WTC11 (cell line): ENCODE data around the gene APOD.
"Not testable (repeated sequence)": the region's sequence is repeated elsewhere in the genome, so short reads cannot be mapped to it uniquely, and the experiment has no call there.

Source experiments
- FOXP1 ChIP-seq: sonication (generic); formaldehyde crosslinking; IDR thresholded peaks from 2 replicates; pipeline ENCODE4 v1.8.0; 2022; ENCODE audit warnings: missing genetic modification reagents, mild to moderate bottlenecking, moderate library complexity, borderline replicate concordance
- NFYB ChIP-seq: sonication (generic); formaldehyde crosslinking; conservative IDR thresholded peaks from 2 replicates; pipeline ENCODE4 v1.8.0; 2022; ENCODE audit warnings: low read depth, missing genetic modification reagents
- ZNF121 ChIP-seq: sonication (generic); formaldehyde crosslinking; IDR thresholded peaks from 2 replicates; pipeline ENCODE4 v1.8.0; 2023; ENCODE audit warnings: missing genetic modification reagents
- ZNF138 ChIP-seq: sonication (generic); formaldehyde crosslinking; conservative IDR thresholded peaks from 2 replicates; pipeline ENCODE4 v1.8.1; 2022; ENCODE audit warnings: mild to moderate bottlenecking, moderate library complexity, missing genetic modification reagents
- ZNF232 ChIP-seq: sonication (generic); formaldehyde crosslinking; IDR thresholded peaks from 2 replicates; pipeline ENCODE4 v1.8.0; 2022; ENCODE audit warnings: mild to moderate bottlenecking, missing genetic modification reagents
- ZNF423 ChIP-seq: fragments of 250-450 bp; sonication (Bioruptor Pico); IDR thresholded peaks from 2 replicates; pipeline ENCODE4 v2.1.2; 2022; ENCODE audit warnings: mild to moderate bottlenecking, moderate library complexity
- TF ChIP-seq, protein P1 (sequence below): fragments of 250-450 bp; sonication (Bioruptor Pico); conservative IDR thresholded peaks from 2 replicates; pipeline ENCODE4 v1.9.0; 2021; ENCODE audit warnings: mild to moderate bottlenecking
- TF ChIP-seq, protein P2 (sequence below): fragments of 200-600 bp; IDR thresholded peaks from 2 replicates; pipeline ENCODE4 v1.8.0; 2022; ENCODE audit warnings: antibody characterized with exemption
- TF ChIP-seq, protein P3 (sequence below): sonication (generic); formaldehyde crosslinking; IDR thresholded peaks from 2 replicates; pipeline ENCODE4 v1.8.0; 2022; ENCODE audit warnings: mild to moderate bottlenecking, missing genetic modification reagents
- TF ChIP-seq, protein P4 (sequence below): sonication (generic); formaldehyde crosslinking; IDR thresholded peaks from 2 replicates; pipeline ENCODE4 v1.8.1; 2022; ENCODE audit warnings: low read depth, mild to moderate bottlenecking, moderate library complexity, missing genetic modification reagents, borderline replicate concordance
- TF ChIP-seq, protein P5 (sequence below): sonication (generic); formaldehyde crosslinking; IDR thresholded peaks from 2 replicates; pipeline ENCODE4 v1.8.1; 2023; ENCODE audit warnings: mild to moderate bottlenecking, missing genetic modification reagents

DNA sequence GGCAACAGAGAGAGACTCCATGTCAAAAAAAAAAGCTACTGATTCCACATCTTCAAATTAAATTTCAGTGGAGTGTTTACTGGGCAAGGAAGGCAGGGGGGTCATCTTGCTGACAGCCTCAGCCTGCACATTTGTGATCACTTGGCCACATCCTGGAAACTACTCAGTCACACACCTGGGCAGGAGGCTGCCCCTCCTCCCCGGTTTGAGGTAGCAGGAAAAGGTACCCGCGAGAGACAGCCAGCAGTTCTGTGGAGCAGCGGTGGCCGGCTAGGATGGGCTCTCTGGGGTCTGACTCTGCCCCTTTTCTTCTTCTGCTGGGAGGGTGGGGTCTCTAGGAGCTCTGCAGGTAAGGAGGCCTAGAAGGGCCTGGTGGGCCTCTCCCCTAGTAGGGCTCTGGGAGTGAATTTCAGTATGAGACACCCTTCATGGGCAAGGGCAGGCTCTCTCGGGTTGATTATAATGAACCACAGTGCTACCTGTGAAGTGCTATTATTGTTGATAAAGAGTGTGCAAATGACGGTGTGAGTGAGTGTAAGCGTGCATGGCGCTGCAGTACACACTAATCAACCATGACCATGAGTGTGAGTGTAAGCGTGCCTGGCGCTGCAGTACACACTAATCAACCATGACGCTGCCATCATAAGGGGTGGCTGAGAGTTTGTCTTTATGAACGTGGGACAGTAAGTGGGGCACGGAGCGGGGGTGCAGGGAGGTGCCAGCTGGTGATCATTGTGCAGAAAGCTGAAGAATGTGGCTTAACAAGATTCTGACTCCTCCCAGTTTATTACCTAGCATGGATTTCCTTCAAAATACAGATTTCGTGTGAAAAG is 31.1 kb upstream of the APOD start:
- TF ChIP-seq, protein P1, sequence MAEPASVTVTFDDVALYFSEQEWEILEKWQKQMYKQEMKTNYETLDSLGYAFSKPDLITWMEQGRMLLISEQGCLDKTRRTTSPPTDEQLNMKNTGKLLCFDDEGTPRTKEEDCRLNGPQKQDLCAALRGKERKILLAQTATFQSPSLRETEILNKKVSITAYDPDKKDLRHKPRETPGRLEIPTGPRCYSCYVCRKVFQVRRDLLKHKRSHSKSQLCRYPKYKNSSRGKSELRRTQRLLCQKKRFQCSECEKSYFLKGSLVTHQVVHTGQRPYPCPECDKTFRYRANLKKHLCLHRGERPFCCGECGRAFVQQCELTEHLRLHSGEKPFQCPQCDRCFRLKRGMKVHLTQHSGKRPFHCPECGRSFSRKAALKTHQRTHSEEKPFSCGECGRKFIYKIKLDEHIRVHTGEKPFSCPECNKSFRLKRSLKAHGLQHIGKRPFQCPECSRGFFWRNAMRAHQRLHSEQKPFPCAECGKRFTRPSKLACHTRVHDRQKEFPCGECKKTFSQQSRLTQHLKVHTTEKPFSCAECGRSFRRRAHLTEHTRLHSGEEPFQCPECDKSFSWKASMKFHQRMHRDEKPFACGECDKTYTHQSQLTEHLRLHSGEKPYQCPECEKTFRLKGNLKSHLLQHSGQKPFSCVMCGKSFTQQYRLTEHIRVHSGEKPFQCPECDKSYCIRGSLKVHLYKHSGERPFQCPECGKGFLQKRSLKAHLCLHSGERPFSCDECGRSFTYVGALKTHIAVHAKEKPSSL (CRISPR knock-in tag): not testable (repeated sequence)
- TF ChIP-seq, protein P2, sequence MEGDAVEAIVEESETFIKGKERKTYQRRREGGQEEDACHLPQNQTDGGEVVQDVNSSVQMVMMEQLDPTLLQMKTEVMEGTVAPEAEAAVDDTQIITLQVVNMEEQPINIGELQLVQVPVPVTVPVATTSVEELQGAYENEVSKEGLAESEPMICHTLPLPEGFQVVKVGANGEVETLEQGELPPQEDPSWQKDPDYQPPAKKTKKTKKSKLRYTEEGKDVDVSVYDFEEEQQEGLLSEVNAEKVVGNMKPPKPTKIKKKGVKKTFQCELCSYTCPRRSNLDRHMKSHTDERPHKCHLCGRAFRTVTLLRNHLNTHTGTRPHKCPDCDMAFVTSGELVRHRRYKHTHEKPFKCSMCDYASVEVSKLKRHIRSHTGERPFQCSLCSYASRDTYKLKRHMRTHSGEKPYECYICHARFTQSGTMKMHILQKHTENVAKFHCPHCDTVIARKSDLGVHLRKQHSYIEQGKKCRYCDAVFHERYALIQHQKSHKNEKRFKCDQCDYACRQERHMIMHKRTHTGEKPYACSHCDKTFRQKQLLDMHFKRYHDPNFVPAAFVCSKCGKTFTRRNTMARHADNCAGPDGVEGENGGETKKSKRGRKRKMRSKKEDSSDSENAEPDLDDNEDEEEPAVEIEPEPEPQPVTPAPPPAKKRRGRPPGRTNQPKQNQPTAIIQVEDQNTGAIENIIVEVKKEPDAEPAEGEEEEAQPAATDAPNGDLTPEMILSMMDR: not testable (repeated sequence)
- not testable (repeated sequence) for TF ChIP-seq ZNF232 (CRISPR knock-in tag); ZNF423; NFYB (CRISPR knock-in tag); ZNF121 (CRISPR knock-in tag); FOXP1 (CRISPR knock-in tag); ZNF138 (CRISPR knock-in tag)
- TF ChIP-seq, protein P3, sequence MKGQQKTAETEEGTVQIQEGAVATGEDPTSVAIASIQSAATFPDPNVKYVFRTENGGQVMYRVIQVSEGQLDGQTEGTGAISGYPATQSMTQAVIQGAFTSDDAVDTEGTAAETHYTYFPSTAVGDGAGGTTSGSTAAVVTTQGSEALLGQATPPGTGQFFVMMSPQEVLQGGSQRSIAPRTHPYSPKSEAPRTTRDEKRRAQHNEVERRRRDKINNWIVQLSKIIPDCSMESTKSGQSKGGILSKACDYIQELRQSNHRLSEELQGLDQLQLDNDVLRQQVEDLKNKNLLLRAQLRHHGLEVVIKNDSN (CRISPR knock-in tag): not testable (repeated sequence)
- TF ChIP-seq, protein P4, sequence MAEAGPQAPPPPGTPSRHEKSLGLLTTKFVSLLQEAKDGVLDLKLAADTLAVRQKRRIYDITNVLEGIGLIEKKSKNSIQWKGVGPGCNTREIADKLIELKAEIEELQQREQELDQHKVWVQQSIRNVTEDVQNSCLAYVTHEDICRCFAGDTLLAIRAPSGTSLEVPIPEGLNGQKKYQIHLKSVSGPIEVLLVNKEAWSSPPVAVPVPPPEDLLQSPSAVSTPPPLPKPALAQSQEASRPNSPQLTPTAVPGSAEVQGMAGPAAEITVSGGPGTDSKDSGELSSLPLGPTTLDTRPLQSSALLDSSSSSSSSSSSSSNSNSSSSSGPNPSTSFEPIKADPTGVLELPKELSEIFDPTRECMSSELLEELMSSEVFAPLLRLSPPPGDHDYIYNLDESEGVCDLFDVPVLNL (CRISPR knock-in tag): not testable (repeated sequence)
- TF ChIP-seq, protein P5, sequence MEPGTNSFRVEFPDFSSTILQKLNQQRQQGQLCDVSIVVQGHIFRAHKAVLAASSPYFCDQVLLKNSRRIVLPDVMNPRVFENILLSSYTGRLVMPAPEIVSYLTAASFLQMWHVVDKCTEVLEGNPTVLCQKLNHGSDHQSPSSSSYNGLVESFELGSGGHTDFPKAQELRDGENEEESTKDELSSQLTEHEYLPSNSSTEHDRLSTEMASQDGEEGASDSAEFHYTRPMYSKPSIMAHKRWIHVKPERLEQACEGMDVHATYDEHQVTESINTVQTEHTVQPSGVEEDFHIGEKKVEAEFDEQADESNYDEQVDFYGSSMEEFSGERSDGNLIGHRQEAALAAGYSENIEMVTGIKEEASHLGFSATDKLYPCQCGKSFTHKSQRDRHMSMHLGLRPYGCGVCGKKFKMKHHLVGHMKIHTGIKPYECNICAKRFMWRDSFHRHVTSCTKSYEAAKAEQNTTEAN: not testable (repeated sequence)
